ENCODE measurements around the gene KLLN.
"Not testable (repeated sequence)": the region's sequence is repeated elsewhere in the genome, so short reads cannot be mapped to it uniquely, and the experiment has no call there.

The KLLN gene

DNA sequence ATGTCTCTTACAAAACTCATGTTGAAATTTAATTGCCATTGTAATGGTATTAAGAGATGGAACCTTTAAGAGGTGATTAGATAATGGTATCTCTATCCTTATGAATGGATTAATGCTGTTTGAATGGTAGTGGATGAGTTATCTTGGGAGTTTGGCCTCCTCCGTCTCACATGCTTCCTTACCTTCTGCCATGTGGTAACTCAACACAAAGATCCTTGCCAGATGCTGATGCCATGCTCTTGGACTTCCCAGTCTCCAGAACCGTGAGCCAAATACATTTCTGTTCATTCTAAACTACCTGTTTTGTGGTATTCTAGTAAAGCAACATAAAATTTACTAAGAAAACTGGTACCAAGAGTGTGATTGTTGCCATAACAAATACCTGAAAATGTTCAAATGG is 23.3 kb upstream of the KLLN start:
- in situ Hi-C loops (cut with MboI; ENCODE audit: low sequenced_read_pairs, unreplicated experiment) = no loop called here
- no peak for TF ChIP-seq CTCF (IDR thresholded peaks at IDR 0.05; ENCODE audit: borderline replicate concordance, control extremely low read depth, extremely low read depth, insufficient read depth, missing control alignments)
- DNase-seq (ENCODE audit: low spot score) = no peak

- TF ChIP-seq CTCF (IDR thresholded peaks at IDR 0.05; ENCODE audit: borderline replicate concordance, control extremely low read depth, extremely low read depth, insufficient read depth, missing control alignments) = no peak
- no peak for DNase-seq (ENCODE audit: low spot score)
- in situ Hi-C loops (cut with MboI; ENCODE audit: low sequenced_read_pairs, unreplicated experiment) = no loop called here
These were observed 19.4 kb upstream of the KLLN start for GRCh38 chr10:87882555-87883294.

GRCh38 chr10:87881373-87882059 is 18.2 kb upstream of the KLLN start:
- DNase-seq (ENCODE audit: low spot score); in situ Hi-C loops (cut with MboI; ENCODE audit: low sequenced_read_pairs, unreplicated experiment): not testable (repeated sequence)

GRCh38 chr10:87880336-87880735 is 17.0 kb upstream of the KLLN start:
- no peak for TF ChIP-seq CTCF (IDR thresholded peaks at IDR 0.05; ENCODE audit: borderline replicate concordance, control extremely low read depth, extremely low read depth, insufficient read depth, missing control alignments)
- no peak for DNase-seq (ENCODE audit: low spot score)
- in situ Hi-C loops (cut with MboI; ENCODE audit: low sequenced_read_pairs, unreplicated experiment) = no loop called here

DNA sequence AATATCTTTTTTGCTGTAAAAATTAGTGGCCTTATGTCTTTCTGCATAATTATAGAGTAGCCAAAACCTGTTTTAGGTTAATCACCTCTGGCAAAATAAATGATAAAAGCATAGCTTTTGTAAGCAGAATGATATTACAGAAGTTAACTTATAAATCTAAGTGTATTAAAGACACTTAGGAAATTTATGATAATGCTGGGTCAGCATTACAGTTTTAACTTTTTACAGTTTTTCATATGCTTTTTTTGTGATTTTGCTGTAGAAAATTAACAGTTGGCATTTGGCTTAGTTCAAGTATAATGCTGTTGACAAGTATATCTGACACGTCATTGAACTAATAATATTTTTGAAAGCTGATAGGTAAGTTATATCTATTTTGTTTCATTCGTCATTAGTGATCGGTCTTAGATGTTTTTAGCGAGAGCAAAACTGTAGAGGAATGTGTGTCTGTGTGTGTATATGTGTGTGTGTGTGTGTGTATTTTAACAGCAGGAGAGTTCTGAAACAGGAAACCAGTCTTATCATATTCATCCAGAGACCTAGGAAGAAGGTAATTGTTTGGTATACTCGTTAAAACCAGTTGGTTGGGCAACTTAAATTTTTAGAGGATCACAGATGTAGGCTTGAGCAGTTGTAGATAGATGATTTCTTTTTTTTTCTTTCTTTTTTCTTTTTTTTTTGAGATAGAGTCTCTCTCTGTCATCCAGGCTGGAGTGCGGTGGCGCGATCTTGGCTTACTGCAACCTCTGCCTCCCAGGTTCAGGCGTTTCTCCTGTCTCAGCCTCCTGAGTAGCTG is 15.5 kb upstream of the KLLN start:
- DNase-seq (ENCODE audit: low spot score) = no peak
- in situ Hi-C loops (cut with MboI; ENCODE audit: low sequenced_read_pairs, unreplicated experiment) = no loop called here

GRCh38 chr10:87875929-87876571 is 12.7 kb upstream of the KLLN start:
- no peak for DNase-seq (ENCODE audit: low spot score)
- in situ Hi-C loops (cut with MboI; ENCODE audit: low sequenced_read_pairs, unreplicated experiment) = no loop called here
- TF ChIP-seq CTCF (IDR thresholded peaks at IDR 0.05; ENCODE audit: borderline replicate concordance, control extremely low read depth, extremely low read depth, insufficient read depth, missing control alignments) = no peak

More for the DNA sequence above, 15.5 kb upstream of the KLLN start:
- no peak for TF ChIP-seq CTCF (IDR thresholded peaks at IDR 0.05; ENCODE audit: borderline replicate concordance, control extremely low read depth, extremely low read depth, insufficient read depth, missing control alignments)

All from GM13976 (cell line).